G401 (cell line): ENCODE results near the gene ELOVL2. TPM values are rescaled to one million over a fixed set of nuclear protein-coding genes. Genes with fewer than 3 reads are reported as not detected.
"Not testable (repeated sequence)": the region's sequence is repeated elsewhere in the genome, so short reads cannot be mapped to it uniquely, and the experiment has no call there.

Experiments used
- DNase-seq: peaks from one replicate; pipeline ENCODE4 v3.0.0-alpha.2; 2015; ENCODE audit warnings: low spot score
- in situ Hi-C: cut with HindIII; loops from 2 replicates; pipeline ENCODE4 v1.10.0; 2016; ENCODE audit warnings: low sequenced_read_pairs, mixed read lengths
- total RNA-seq: library from RNA; depleted of rRNA; stranded (reverse); fragments of >200 nt; shearing (Covaris generic); gene quantifications from 2 replicates; pipeline ENCODE4 v1.2.3, GENCODE V29; 2014; rRNA removed

The ELOVL2 gene, protein sequence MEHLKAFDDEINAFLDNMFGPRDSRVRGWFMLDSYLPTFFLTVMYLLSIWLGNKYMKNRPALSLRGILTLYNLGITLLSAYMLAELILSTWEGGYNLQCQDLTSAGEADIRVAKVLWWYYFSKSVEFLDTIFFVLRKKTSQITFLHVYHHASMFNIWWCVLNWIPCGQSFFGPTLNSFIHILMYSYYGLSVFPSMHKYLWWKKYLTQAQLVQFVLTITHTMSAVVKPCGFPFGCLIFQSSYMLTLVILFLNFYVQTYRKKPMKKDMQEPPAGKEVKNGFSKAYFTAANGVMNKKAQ
- 4.6 and 6.6 TPM in 2 replicates for total RNA-seq

DNA sequence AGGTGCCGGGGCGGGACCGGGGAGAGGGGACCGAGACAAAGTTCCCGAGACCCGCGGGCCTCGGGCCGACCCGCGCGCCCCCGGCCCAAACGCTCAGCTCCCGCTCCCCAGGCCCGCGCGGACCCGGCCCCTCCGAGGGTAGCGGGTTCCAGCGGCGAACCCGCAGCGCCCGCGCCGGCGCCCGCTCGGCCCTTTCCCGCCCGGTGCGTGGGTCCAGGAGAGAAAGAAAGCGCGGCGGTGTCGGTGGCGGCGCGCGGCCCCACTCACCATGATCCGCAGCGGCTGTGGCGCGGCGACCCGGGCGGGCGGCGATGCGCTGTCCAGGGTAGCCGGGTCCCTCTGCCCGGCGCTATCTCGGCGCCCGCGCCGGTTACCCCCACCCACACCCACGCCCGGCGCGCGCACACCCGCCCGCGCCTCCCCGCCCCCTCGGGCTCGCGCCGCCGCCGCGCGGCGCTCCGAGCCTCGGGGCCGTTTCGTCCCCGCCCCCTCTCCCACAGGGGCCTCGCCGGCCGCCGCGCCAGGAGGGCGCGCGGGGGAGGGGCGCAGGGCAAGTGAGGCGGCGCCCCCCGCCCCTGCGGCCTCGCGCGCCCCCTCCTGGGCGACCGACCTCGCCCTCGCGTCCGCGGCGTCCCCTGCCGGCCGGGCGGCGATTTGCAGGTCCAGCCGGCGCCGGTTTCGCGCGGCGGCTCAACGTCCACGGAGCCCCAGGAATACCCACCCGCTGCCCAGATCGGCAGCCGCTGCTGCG lies at the start of gene ELOVL2:
ELOVL2 (minus strand) TSS at position 345 of the 751 bp plus-strand sequence; CDS start at position 270, 75 bp downstream.
- in situ Hi-C loops = no loop called here
- no peak for DNase-seq

DNA sequence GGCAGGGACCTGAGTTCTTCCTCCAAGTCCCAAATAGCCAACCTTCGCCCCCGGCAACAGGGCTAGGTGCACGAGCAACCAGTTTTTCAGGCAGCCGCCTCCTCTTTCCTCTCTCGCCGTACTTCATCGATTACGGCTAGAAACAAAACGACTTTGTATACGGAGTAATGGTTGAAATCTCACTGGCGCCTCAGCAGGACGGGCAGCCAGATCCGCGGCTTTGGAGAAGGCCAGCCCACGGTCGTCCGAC lies 49.2 kb upstream of the ELOVL2 start:
- in situ Hi-C loops = no loop called here
- no peak for DNase-seq

DNA sequence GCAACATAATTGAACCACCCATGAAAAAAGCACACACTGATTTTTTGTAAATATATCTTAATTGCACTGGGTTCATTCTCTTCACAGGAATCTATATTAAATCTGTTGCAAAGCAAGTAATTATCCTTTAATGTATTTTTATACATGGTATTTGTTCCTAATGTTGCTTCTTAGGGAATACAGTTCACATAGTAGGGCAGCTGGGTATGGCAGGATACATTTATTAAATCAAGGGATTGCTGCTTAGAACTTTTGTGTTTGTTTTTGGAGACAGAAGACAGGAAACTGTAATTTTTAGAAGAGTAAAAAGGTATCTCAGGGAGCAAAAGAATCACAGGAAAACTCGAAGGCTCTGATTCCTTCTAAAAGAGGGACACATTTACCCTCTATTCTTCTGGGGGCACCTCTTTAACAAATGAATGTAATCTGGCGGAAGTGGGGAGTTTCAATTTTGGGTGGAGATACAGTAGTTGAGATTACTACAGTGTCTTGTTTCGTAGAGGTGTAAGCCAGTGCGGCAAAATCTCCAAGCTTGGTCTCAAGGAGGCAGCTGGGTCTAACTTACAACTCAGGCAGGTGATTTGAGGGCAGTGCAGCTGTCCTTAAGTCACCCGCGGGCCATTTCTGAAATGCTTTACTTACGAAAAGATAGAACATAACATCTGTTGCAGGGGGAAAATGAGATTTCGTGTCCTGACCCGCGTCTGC lies 48.7 kb upstream of the ELOVL2 start:
- in situ Hi-C loops = no loop called here
- DNase-seq = no peak

DNA sequence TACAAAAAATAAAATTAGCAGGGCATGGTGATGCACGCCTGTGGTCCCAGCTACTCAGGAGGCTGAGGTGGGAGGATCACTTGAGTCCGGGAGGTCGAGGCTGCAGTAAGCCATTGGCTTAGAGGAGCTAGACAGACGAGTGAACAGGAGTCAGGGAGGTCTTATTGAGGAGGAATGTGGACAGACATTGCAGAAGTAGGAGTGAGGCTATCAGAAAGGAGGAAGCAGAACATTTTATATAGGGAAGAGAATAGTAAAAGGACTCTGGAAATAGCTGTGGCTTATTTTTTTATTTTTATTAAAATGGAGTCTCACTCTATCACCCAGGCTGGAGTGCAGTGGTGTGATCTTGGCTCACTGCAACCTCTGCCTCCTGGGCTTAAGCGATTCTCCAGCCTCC lies 47.0 kb upstream of the ELOVL2 start:
- DNase-seq, in situ Hi-C loops: not testable (repeated sequence)

- no peak for DNase-seq
- in situ Hi-C loops = no loop called here
Measured at GRCh38 chr6:11089695-11090094, 45.6 kb upstream of the ELOVL2 start.

GRCh38 chr6:11087141-11087812 lies 43.2 kb upstream of the ELOVL2 start:
- DNase-seq, in situ Hi-C loops: not testable (repeated sequence)

GRCh38 chr6:11085758-11086435 lies 41.8 kb upstream of the ELOVL2 start:
- in situ Hi-C loops = no loop called here
- DNase-seq = no peak

GRCh38 chr6:11083956-11084355 lies 39.9 kb upstream of the ELOVL2 start:
- in situ Hi-C loops = no loop called here

GRCh38 chr6:11083491-11083890 lies 39.4 kb upstream of the ELOVL2 start:
- DNase-seq = no peak
- in situ Hi-C loops = no loop called here

More at GRCh38 chr6:11083956-11084355, 39.9 kb upstream of the ELOVL2 start:
- DNase-seq = no peak

GRCh38 chr6:11080296-11080695 lies 36.2 kb upstream of the ELOVL2 start:
- in situ Hi-C loops = no loop called here
- DNase-seq = no peak

GRCh38 chr6:11078266-11078665 lies 34.2 kb upstream of the ELOVL2 start:
- in situ Hi-C loops = no loop called here
- no peak for DNase-seq

DNA sequence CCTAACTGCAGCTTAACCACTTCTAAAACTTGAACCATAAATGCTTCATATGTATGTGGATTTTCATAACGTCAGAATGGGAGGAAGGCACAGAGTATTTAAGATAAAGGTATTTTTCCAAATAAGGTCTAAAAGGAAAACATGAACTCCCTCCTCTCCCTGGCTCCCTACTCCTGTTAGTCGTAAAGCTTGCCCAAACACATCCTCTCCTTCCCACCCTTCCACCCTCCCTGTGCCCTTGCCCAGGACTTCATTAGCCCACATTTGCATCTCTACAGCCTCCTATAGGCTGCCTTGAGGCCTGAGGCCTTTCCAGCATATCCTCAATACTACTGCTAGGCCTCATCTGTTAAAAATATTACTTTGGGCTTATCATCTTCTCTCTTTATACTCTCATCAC lies 32.4 kb upstream of the ELOVL2 start:
- in situ Hi-C loops = no loop called here
- no peak for DNase-seq

- in situ Hi-C loops = no loop called here
- DNase-seq = no peak
Measured at GRCh38 chr6:11072101-11072500, 28.0 kb upstream of the ELOVL2 start.

GRCh38 chr6:11069760-11070159 lies 25.7 kb upstream of the ELOVL2 start:
- in situ Hi-C loops = no loop called here
- no peak for DNase-seq

DNA sequence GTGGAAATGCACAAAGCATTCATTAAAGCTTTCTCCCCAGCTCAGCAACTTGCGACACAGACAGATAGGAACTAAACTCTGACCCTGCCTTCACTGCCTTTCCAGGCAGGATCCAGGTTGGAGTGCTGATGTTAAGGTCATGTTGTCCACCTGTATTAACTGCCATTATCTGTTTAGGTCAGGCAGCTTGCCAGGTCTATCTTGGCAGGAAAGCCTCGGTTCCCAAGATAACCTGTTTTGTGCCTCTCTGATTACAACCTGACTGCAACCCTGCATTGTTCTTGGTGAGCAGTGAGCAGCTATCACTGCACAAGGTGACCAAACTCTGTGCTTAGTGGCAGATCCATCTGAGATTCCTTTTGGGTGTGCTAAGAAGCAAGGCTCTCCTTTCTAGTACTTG lies 23.2 kb upstream of the ELOVL2 start:
- DNase-seq = peak; percentile 8
- in situ Hi-C loops = no loop called here

- in situ Hi-C loops = no loop called here
- no peak for DNase-seq
Measured at GRCh38 chr6:11066505-11067347, 22.6 kb upstream of the ELOVL2 start.

DNA sequence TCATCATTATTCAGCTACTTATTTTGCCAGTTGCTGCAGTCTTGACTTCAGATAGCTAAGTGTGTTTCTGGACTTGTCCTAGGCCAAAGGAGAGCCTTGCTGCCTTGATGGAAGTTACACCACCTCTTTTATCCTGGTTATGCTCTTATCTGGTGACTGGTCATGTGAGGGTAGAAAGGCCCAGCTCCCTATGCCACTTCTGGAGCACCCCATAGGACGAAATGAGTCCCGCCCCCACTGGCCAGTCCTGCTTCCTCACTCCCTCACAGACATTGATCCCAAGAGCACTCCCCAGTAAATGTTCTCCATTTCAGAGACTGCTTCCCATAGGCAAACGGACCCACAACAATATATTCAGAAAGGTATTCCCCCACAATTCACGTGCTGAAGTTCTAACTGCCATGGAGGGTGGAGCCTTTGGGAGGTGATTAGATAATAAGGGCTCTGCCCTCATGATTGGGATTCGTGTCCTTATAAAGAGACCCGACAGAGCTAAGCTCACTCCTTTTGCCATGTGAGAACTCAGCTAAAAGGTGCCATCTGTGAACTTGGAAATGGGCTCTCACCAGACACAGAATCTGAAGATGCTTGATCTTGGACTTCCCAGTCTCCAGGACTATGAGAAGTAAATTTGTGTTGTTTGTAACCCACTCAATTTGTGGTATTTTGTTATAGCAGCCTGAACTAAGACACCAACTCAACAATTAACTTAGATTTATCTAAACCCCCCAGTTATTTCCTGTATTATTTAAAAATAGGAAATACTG lies 21.5 kb upstream of the ELOVL2 start:
- in situ Hi-C loops = no loop called here
- DNase-seq = no peak

DNA sequence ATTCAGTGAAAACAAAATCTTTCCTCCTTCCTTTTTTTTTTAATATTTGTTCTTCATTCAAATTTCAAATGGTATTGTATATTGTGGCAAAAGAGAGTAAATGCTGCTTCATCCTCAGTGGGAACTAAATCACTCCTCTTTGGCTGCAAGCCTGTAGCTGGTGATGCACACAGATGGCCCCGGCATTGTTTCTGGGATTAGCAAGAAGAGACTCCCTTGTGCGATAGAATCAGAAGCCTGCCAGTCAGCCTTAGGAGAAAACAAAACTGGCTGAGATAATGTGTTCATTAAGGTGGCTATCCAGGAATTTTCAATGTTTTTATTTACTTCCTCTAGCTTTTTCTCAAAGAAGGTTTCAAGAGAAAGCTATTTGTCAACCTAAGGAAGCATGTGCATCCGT lies 20.7 kb upstream of the ELOVL2 start:
- peak; percentile 87 for DNase-seq
- in situ Hi-C loops = no loop called here
